ENCODE results near the gene PPM1H. TPM values are rescaled to one million over a fixed set of nuclear protein-coding genes. Genes with fewer than 3 reads are reported as not detected.

The PPM1H gene
- total and polyA plus RNA-seq, 2 donors (not counting 1 experiment from before 2014, with no cell fraction given): 0.01 TPM; not detected in 1

- Histone ChIP-seq H3K27me3 (replicated peaks in 1 of 4; ENCODE audit: control extremely low read depth in 1 of 4, control insufficient read depth in 3 of 4, insufficient read depth in 4 of 4, low read length in 3 of 4) (no peaks in the 10 kb centered on the region), H3K4me1 (ENCODE audit: control insufficient read depth in 2 of 2, insufficient read depth in 2 of 2, low read length in 2 of 2) (no peaks in the 10 kb centered on the region), H3K9me3 (ENCODE audit: control extremely low read depth in 1 of 3, control insufficient read depth in 2 of 3, insufficient read depth in 1 of 3, low read length in 2 of 3) (no peaks in the 10 kb centered on the region), H4K20me1 (ENCODE audit: control insufficient read depth, insufficient read depth, low read length, poor library complexity, severe bottlenecking) (no peaks in the 10 kb centered on the region), H3K9ac (ENCODE audit: low read length) (no peak overlapping the region), H3K36me3 (replicated peaks in 1 of 2; ENCODE audit: control extremely low read depth in 1 of 2, control insufficient read depth in 1 of 2, extremely low read depth in 1 of 2, insufficient read depth in 2 of 2, low read length in 1 of 2) (no peaks in the 10 kb centered on the region), H3K79me2 (ENCODE audit: control insufficient read depth, insufficient read depth, low read length) (no peaks in the 10 kb centered on the region), H3K27ac (ENCODE audit: low read length in 2 of 2) (no peak overlapping the region), H3K4me2 (replicated peaks; ENCODE audit: low read depth, low read length, poor library complexity, severe bottlenecking) (no peak overlapping the region), H3K4me3 (ENCODE audit: control extremely low read depth in 1 of 5, extremely low read depth in 1 of 5, insufficient read depth in 1 of 5, low read depth in 2 of 5, low read length in 4 of 5) (no peak overlapping the region), H2AFZ (ENCODE audit: insufficient read depth, low read depth, low read length, poor library complexity, severe bottlenecking) (no peak overlapping the region)
- intact Hi-C loops (cut with micrococcal nuclease): no loop called here
- POLR2A ChIA-PET: no interaction called here
- TF ChIP-seq EZH2 (IDR thresholded peaks at IDR 0.05; ENCODE audit: borderline replicate concordance, insufficient read depth, low read depth, low read length, poor library complexity, severe bottlenecking): no peak
- TF ChIP-seq, protein P1, sequence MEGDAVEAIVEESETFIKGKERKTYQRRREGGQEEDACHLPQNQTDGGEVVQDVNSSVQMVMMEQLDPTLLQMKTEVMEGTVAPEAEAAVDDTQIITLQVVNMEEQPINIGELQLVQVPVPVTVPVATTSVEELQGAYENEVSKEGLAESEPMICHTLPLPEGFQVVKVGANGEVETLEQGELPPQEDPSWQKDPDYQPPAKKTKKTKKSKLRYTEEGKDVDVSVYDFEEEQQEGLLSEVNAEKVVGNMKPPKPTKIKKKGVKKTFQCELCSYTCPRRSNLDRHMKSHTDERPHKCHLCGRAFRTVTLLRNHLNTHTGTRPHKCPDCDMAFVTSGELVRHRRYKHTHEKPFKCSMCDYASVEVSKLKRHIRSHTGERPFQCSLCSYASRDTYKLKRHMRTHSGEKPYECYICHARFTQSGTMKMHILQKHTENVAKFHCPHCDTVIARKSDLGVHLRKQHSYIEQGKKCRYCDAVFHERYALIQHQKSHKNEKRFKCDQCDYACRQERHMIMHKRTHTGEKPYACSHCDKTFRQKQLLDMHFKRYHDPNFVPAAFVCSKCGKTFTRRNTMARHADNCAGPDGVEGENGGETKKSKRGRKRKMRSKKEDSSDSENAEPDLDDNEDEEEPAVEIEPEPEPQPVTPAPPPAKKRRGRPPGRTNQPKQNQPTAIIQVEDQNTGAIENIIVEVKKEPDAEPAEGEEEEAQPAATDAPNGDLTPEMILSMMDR (IDR thresholded peaks at IDR 0.05): no peak
- ATAC-seq (ENCODE audit: low read depth) (no peak), DNase-seq (no peak)
- H3K27ac Mint-ChIP-seq: no peak overlapping the region
- CTCF ChIA-PET: no interaction called here
- H3K27me3 Mint-ChIP-seq: peaks cover 14% of the 10 kb centered on the region
- H3K4me3 Mint-ChIP-seq: no peak overlapping the region
- no peaks in the 10 kb centered on the region for H3K4me1 Mint-ChIP-seq
- H3K9me3 Mint-ChIP-seq (ENCODE audit: insufficient read depth): no peaks in the 10 kb centered on the region
- 71% methylated on average over 2 of the region's 2 CpGs for WGBS (ENCODE audit: insufficient coverage)
Observed at GRCh38 chr12:62660756-62661155, 274.2 kb downstream of the PPM1H start.

DNA sequence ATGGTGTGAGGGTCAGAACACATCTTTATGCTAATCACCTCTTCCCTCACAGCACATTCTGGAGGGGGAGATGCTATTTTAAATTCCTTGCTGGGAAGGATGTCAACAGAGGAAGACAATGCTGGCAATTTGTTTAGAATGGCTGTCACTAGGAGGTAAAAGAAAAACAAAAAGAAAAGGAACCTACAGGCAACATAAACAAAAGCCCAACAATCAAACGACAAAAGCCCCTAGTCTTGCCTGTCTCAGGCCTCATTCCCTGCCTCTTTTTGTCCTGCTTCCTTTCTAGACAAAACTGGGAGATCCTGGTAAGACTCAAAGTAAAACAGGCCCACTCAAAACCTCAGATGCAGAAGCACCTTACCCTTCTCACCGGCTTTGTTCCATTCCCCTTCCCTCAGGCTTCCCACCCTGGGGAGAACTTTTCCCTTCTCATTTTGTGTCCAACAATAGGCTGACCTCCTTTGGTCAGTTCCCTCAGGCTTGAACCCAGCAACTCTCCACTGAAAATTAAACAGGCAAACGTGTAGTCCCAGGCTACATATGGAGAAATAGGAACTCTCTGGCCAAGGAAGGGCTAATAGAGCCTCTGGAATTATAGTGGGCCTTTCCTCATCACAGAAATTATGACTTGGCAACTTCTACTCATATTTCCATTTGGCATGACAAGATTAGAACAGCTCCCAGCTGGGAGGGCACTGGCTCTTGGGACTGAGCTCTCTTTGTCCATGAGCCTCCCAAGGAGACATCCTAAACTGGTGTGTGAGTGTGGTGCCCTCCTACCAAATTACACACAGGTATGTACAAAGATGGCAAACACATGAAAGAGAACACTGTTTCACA, 275.3 kb downstream of the PPM1H start:
- Histone ChIP-seq H3K27me3 (replicated peaks in 1 of 4; ENCODE audit: control extremely low read depth in 1 of 4, control insufficient read depth in 3 of 4, insufficient read depth in 4 of 4, low read length in 3 of 4) (no peaks in the 10 kb centered on the region), H3K4me2 (replicated peaks; ENCODE audit: low read depth, low read length, poor library complexity, severe bottlenecking) (no peak overlapping the region), H3K27ac (ENCODE audit: low read length in 2 of 2) (no peak overlapping the region), H3K79me2 (ENCODE audit: control insufficient read depth, insufficient read depth, low read length) (no peaks in the 10 kb centered on the region), H3K9ac (ENCODE audit: low read length) (no peak overlapping the region), H2AFZ (ENCODE audit: insufficient read depth, low read depth, low read length, poor library complexity, severe bottlenecking) (no peak overlapping the region), H4K20me1 (ENCODE audit: control insufficient read depth, insufficient read depth, low read length, poor library complexity, severe bottlenecking) (no peaks in the 10 kb centered on the region), H3K36me3 (replicated peaks in 1 of 2; ENCODE audit: control extremely low read depth in 1 of 2, control insufficient read depth in 1 of 2, extremely low read depth in 1 of 2, insufficient read depth in 2 of 2, low read length in 1 of 2) (no peaks in the 10 kb centered on the region), H3K9me3 (ENCODE audit: control extremely low read depth in 1 of 3, control insufficient read depth in 2 of 3, insufficient read depth in 1 of 3, low read length in 2 of 3) (no peaks in the 10 kb centered on the region), H3K4me3 (ENCODE audit: control extremely low read depth in 1 of 5, extremely low read depth in 1 of 5, insufficient read depth in 1 of 5, low read depth in 2 of 5, low read length in 4 of 5) (no peak overlapping the region), H3K4me1 (ENCODE audit: control insufficient read depth in 2 of 2, insufficient read depth in 2 of 2, low read length in 2 of 2) (no peaks in the 10 kb centered on the region)
- Mint-ChIP-seq H3K27me3 (peaks cover 21% of the 10 kb centered on the region), H3K9me3 (ENCODE audit: insufficient read depth) (no peaks in the 10 kb centered on the region), H3K4me3 (no peak overlapping the region), H3K27ac (no peak overlapping the region), H3K4me1 (no peaks in the 10 kb centered on the region)
- ChIA-PET POLR2A (no interaction called here), CTCF (no interaction called here)
- no peak for TF ChIP-seq EZH2 (IDR thresholded peaks at IDR 0.05; ENCODE audit: borderline replicate concordance, insufficient read depth, low read depth, low read length, poor library complexity, severe bottlenecking)
- TF ChIP-seq, protein P1 (IDR thresholded peaks at IDR 0.05): no peak
- intact Hi-C loops (cut with micrococcal nuclease): no loop called here
- DNase-seq: no peak
- 90% methylated on average over 3 of the region's 3 CpGs for WGBS (ENCODE audit: insufficient coverage)
- ATAC-seq (ENCODE audit: low read depth): no peak

Measured in B cell (primary cell).